CD4-positive, alpha-beta T cell treated with Interleukin-21 for 1 hour (primary cell): ENCODE results near the gene PTPN1.
"Not testable (repeated sequence)": the region's sequence is repeated elsewhere in the genome, so short reads cannot be mapped to it uniquely, and the experiment has no call there.

ENCODE experiments used
- DNase-seq: peaks from one replicate; pipeline ENCODE4 v3.0.0-alpha.2; 2020

The PTPN1 gene

DNA sequence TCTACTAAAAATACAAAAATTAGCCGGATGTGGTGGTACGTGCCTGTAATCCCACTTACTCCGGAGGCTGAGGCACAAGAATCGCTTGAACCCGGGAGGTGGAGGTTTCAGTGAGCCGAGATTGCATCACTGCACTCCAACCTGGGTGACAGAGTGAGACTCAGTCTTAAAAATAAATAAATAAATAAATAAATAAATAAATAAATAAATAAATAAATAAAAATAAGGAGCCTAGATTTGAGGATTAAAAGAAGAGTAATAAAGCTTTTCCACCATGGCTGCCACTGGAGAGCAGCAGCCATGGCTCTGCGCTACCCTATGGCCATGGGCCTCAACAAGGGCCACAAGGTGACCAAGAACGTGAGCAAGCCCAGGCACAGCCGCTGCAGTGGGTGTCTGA is 110.3 kb downstream of the PTPN1 start:
- not testable (repeated sequence) for DNase-seq

DNA sequence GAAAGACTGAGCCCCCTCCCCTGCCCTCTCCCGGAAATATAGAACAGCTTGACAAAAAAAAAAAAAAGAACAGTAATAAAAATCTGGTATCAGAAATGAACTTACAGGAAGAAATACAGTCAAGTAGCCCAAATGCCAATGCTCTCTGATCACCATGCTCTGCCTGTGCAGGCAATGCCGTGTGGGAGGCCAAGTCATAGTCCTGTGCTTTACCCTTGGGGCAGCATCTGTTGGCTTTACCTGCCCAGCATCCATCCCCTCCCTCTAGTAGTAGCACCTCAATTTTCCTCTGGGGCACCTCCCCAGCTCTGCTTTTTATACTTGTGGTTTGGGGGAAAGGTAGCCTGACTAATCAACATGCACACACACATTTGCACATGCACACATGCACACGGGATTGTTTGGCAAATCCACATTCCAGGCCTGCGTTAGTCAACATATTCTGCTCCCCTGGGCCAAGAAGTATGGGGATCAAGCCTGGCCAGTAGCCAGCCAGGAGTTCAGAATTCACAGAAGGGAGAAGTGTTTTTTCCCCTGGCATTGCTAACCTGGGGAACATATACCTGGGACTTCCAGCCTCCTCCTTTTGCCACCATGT is 111.0 kb downstream of the PTPN1 start:
- DNase-seq: no peak

DNA sequence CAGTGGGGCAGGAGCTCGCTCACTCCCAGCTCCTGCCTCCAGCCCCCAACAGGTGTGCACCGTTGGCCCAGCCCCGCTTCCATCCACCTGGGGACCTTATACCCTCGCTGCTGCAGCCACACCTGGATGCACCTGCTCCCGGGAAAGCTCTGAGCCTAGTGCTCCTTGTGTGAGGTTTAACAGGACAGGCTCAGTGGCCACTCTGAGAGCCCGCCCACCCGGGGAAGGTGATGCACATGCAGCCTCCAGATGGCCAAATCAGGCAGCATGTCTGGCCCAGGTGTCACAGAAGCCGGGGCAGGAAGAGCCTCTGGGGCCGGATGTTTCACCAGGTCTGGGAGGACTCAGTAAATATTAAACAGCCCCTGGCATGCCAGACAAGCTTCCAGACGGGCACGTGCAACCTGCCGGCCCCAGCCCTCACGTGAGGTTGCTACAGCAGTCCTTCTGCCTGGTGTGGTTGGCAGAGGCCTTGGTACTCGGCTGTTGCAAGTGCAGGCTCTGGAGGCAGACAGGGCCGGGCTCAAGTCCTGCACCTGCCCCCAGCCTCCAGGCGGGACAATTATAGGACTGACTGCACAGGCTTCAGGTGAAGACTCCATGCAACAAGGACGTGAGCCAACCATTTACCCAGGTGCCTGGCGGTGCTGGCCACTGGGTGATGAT is 114.3 kb downstream of the PTPN1 start:
- no peak for DNase-seq

GRCh38 chr20:50625986-50626677 is 115.9 kb downstream of the PTPN1 start:
- DNase-seq: no peak

- no peak for DNase-seq
Observed at GRCh38 chr20:50627747-50628146, 117.6 kb downstream of the PTPN1 start.

DNA sequence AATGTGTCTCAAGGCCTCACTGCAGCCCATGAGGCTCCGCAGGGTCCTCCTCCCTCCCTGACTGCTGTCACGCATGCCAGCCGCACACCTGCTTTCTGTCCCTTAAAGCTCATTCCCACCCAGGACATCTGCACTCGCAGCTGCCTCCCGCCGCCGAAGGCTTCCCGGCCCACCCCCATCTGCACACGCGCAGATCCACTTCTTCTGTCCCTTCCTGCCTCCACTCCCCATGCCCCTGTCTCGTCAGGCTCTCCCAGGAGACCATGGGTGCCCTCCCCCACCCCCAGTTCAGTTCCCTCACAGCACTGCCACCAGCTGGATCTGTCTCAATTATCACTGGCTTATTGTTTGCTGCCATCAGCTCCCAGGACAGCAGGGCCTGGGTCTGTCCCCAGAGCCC is 118.1 kb downstream of the PTPN1 start:
- no peak for DNase-seq

DNA sequence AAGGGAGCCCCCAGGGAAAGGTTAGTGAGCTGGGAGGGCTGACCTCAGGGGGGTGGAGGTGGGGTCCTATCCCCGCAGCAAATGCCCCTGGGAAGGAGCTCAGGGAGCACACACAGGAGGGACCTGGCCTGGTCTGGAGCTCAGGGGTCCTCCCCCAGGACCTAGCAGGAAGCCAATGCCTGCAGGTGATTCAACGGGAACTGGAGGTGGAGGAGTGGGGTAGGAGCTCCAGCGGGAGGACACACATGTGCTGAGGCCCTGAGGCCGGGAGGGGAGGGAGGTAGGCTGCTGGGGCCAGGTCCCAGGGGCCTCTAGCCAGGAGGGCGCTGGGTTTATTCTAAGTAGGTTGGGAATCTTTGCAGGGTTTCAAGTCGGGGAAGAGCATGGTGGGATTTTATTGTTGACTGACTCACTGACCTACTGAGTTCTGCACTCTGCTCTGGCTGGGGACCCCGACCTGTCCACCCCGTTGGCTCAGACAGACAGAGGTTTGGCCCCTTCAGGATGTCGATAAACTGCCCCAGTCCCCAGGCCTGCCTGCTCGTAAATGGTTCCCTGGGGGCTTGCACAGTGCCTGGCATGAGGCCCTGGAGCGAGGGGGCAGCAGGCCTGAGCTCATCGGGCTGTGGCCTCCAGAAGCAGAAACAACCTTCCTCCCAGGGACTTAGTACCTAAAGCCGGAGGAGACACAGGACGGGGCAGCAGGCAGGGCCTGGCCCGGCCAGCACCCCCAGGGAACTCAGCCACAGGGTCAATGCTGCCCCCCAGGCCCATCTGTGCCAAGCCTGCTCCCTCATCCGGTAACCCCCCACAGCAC is 118.9 kb downstream of the PTPN1 start:
- DNase-seq: no peak

DNA sequence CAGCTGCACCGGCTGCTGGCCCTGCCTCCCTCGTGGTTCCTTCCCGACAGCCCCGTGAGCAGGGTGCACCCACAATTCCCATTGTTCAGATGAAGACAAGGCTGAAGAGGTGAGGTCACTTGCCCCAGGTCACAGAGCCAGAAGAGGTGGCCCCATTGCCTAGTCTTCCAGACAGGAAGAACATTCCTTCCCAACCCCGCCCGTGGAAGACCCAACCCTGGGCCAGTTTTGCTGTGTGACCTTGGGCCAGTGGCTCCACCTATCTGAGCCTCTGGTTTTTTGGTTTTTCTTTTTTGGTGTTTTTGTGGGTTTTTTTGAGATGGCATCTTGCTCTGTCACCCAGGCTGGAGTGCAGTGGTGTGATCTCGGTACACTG is 119.5 kb downstream of the PTPN1 start:
- DNase-seq: no peak

GRCh38 chr20:50630578-50631263 is 120.5 kb downstream of the PTPN1 start:
- DNase-seq: no peak

DNA sequence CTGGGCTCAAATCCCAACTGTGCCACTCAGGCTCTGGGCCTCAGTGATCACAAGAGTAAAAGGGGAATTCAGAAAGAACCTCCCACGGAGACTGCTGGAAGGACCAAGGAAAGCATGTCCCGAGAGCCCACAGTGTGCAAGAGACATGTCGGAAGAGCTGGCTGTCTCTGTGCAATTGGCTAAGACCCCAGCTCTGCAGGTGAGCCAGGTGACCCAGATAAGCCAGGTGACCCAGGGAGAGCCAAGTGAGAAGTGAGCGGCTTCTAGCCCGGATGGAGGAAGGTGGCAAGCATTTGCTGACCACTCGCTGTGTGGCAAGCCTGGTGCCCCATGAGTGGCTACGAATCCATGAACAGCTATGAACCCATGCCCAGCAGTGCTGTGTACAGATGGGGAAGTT is 122.1 kb downstream of the PTPN1 start:
- no peak for DNase-seq

DNA sequence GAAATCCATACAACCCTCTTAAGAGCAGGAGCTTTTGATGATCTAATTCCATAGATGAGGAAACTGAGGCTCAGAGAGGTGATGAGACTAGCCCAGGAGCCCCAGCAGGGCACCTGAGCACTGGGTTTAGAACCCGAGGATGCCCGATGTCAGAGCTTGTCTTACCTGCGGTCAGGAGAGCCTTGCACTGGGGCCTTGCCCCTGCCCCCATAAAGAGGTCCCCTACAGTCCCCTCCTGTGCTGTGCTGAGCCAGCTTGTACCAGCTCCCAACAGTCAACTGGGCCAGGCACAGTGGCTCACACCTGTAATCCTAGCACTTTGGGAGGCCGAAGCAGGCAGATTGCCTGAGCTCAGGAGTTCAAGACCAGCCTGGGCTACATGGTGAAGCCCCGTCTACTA is 122.5 kb downstream of the PTPN1 start:
- no peak for DNase-seq

DNA sequence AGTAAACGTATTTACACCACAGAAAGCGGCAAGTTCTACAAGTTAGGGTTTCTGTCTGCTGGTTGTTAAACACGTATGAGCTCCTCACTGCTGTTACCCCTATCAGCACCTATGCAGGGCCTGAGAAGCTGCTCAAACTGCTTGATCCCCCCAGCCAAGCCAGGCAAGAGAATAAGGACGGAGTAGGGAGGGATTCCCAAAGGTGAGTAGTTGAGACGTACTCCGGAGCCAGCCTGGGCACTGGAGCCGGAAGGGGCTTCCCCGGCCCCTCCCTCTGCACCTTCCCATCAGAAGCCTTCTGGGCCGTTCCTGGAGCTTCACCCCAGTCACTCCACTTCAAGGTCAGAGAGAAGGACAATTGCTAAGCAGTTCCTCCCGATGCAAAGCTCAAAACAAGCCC is 123.2 kb downstream of the PTPN1 start:
- DNase-seq: no peak

DNA sequence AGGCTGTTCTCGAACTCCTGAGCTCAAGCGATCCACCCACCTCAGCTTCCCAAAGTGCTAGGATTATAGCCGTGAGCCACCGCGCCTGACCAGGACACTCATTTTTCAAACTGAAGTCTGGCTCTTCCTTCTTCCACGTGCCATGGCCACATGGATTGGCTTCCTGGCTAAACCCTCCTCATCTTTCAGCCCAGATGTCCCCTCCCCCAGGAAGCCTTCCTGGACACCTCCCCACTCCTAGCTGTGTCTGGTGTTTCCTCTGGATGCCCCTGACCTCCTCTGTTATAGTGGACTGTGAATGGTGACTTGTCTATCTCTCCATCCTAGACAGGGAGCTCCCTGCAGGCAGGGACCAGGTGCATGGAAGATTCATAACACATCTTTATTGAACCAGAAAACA is 124.0 kb downstream of the PTPN1 start:
- DNase-seq: no peak
